MM.1S (cell line): ENCODE data around the gene SPTBN1.
A peak's percentile ranks its signal among the peaks of the same experiment; 100 is the strongest.

ENCODE experiments used
- DNase-seq: peaks from one replicate; pipeline ENCODE4 v3.0.0-alpha.2; 2015
- H2AFZ ChIP-seq: fragments of 300-600 bp; sonication (generic); 2 replicates; pipeline ENCODE4 v1.6.0; 2016; ENCODE audit warnings: antibody characterized with exemption, low read length
- H3F3A ChIP-seq: fragments of 300-600 bp; sonication (generic); 2 replicates; pipeline ENCODE4 v1.6.1; 2016; ENCODE audit warnings: mild to moderate bottlenecking, antibody characterized with exemption, low read length, moderate library complexity, mixed read lengths; ENCODE audit not compliant: insufficient read depth
- H3K27ac ChIP-seq: fragments of 300-600 bp; sonication (generic); 2 replicates; pipeline ENCODE4 v1.5.1; 2016; ENCODE audit warnings: mild to moderate bottlenecking, low read length
- H3K27me3 ChIP-seq: fragments of 300-600 bp; sonication (generic); replicated peaks from 2 replicates; pipeline ENCODE4 v1.6.0; 2016; ENCODE audit warnings: low read length; ENCODE audit not compliant: insufficient read depth
- H3K36me3 ChIP-seq: fragments of 300-600 bp; sonication (generic); replicated peaks from 2 replicates; pipeline ENCODE4 v1.6.1; 2016; ENCODE audit warnings: mild to moderate bottlenecking, low read length, mixed read lengths; ENCODE audit not compliant: insufficient read depth
- H3K4me1 ChIP-seq: fragments of 300-600 bp; sonication (generic); 2 replicates; pipeline ENCODE4 v1.6.1; 2016; ENCODE audit warnings: low read length, mixed read lengths
- H3K4me2 ChIP-seq: fragments of 300-600 bp; sonication (generic); 2 replicates; pipeline ENCODE4 v1.6.0; 2016; ENCODE audit warnings: low read depth, low read length
- H3K4me3 ChIP-seq: fragments of 300-600 bp; sonication (generic); 2 replicates; pipeline ENCODE4 v1.5.1; 2016; ENCODE audit warnings: low read length, mixed read lengths
- H3K79me2 ChIP-seq: fragments of 300-600 bp; sonication (generic); 2 replicates; pipeline ENCODE4 v1.6.1; 2016; ENCODE audit warnings: mixed run types, low read length, mixed read lengths
- H3K9ac ChIP-seq: fragments of 300-600 bp; sonication (generic); 2 replicates; pipeline ENCODE4 v1.6.1; 2016; ENCODE audit warnings: low read length, mixed read lengths
- H3K9me2 ChIP-seq: fragments of 300-600 bp; sonication (generic); replicated peaks from 2 replicates; pipeline ENCODE4 v1.6.1; 2016; ENCODE audit warnings: mild to moderate bottlenecking, low read length, mixed read lengths; ENCODE audit not compliant: insufficient read depth
- H3K9me3 ChIP-seq: fragments of 300-600 bp; sonication (generic); replicated peaks from 2 replicates; pipeline ENCODE4 v1.6.1; 2016; ENCODE audit warnings: mild to moderate bottlenecking, low read length, mixed read lengths; ENCODE audit not compliant: insufficient read depth
- H4K20me1 ChIP-seq: fragments of 300-600 bp; sonication (generic); 2 replicates; pipeline ENCODE4 v1.6.1; 2016; ENCODE audit warnings: mild to moderate bottlenecking, low read length, moderate library complexity, mixed read lengths; ENCODE audit not compliant: insufficient read depth
- EZH2 ChIP-seq: fragments of 300-600 bp; sonication (generic); optimal IDR thresholded peaks from 2 replicates; pipeline ENCODE3; 2017; ENCODE audit warnings: low read depth, mild to moderate bottlenecking, antibody characterized with exemption, low read length, mixed read lengths
- EZH2phosphoT487 ChIP-seq: fragments of 300-600 bp; sonication (generic); IDR thresholded peaks from 2 replicates; pipeline ENCODE4 v1.6.1; 2018; ENCODE audit warnings: antibody characterized with exemption, low read length
- TF ChIP-seq, protein P1 (sequence below): fragments of 300-600 bp; sonication (generic); IDR thresholded peaks from 2 replicates; pipeline ENCODE4 v1.5.1; 2016; ENCODE audit warnings: antibody characterized with exemption, low read length, mixed read lengths

The SPTBN1 gene

GRCh38 chr2:54529935-54530334 lies 73.8 kb downstream of the SPTBN1 start:
- H3F3A ChIP-seq, result peaks cover 33% of the 10 kb centered on the region
- peak; percentile 92 for DNase-seq
- peak overlapping the region; percentile 24; the same call in 1 of the 2 replicates for H3K9ac ChIP-seq
- H2AFZ ChIP-seq, result no peak overlapping the region
- H3K79me2 ChIP-seq, result peaks cover 19% of the 10 kb centered on the region
- H3K36me3 ChIP-seq, result no peaks in the 10 kb centered on the region
- TF ChIP-seq EZH2phosphoT487 (no peak), EZH2 (no peak)
- TF ChIP-seq, protein P1, sequence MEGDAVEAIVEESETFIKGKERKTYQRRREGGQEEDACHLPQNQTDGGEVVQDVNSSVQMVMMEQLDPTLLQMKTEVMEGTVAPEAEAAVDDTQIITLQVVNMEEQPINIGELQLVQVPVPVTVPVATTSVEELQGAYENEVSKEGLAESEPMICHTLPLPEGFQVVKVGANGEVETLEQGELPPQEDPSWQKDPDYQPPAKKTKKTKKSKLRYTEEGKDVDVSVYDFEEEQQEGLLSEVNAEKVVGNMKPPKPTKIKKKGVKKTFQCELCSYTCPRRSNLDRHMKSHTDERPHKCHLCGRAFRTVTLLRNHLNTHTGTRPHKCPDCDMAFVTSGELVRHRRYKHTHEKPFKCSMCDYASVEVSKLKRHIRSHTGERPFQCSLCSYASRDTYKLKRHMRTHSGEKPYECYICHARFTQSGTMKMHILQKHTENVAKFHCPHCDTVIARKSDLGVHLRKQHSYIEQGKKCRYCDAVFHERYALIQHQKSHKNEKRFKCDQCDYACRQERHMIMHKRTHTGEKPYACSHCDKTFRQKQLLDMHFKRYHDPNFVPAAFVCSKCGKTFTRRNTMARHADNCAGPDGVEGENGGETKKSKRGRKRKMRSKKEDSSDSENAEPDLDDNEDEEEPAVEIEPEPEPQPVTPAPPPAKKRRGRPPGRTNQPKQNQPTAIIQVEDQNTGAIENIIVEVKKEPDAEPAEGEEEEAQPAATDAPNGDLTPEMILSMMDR, result no peak
- no peaks in the 10 kb centered on the region for H4K20me1 ChIP-seq
- no peak overlapping the region for H3K4me3 ChIP-seq
- H3K9me3 ChIP-seq, result no peaks in the 10 kb centered on the region
- H3K27ac ChIP-seq, result peak overlapping the region; percentile 94
- H3K27me3 ChIP-seq, result no peaks in the 10 kb centered on the region
- H3K9me2 ChIP-seq, result no peaks in the 10 kb centered on the region
- peak overlapping the region; percentile 30; the same call in 1 of the 2 replicates for H3K4me2 ChIP-seq
- peaks cover 48% of the 10 kb centered on the region for H3K4me1 ChIP-seq

DNA sequence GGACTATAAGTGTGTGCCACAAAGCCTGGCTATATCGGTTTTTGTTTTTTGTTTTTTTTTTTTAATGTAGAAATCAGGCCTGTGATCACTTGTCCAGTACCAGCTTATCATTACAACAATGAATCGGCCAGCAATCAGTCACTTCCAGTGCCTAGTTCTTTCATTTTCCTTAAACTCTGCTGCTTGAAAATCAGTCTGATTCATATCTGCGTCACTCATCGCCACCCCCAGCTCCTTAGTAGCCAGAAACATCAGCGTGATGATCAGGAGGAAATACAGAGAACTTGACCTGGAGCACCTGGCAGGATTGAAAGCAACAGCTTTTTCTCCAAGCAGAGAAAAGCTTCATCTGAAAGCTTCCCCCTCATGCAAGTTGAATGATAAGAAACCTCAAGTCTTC lies 75.4 kb downstream of the SPTBN1 start:
- Histone ChIP-seq H3K4me2 (no peak overlapping the region), H3K79me2 (peaks cover 17% of the 10 kb centered on the region), H3K9ac (no peak overlapping the region), H3K36me3 (no peaks in the 10 kb centered on the region), H2AFZ (no peak overlapping the region), H3F3A (peaks cover 32% of the 10 kb centered on the region), H3K4me3 (no peak overlapping the region), H3K9me2 (no peaks in the 10 kb centered on the region), H3K27me3 (no peaks in the 10 kb centered on the region), H4K20me1 (no peaks in the 10 kb centered on the region), H3K4me1 (peaks cover 42% of the 10 kb centered on the region), H3K9me3 (no peaks in the 10 kb centered on the region), H3K27ac (no peak overlapping the region)
- no peak for DNase-seq
- no peak for TF ChIP-seq EZH2

DNA sequence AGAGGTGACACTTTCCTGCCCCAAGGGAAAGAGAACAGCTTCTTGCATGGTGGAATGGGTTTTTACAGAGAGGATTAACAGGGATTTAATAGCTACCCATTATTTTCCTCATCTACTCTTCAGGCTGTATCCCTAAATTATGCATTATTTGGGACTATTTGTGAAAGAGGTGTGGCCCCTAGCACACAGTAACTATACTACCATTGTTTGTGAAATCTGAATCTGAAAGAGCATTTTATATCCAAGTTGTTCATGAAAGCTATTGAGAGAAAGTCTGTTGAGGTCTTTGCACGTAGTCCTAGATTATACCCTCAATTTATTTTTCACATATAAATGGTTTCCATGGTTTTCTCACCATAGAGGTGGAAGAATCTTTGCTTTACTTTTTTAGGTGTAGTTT lies 78.1 kb downstream of the SPTBN1 start:
- H3K4me3 ChIP-seq, result no peak overlapping the region
- no peaks in the 10 kb centered on the region for H3K27me3 ChIP-seq
- no peak overlapping the region for H2AFZ ChIP-seq
- H3K9me2 ChIP-seq, result no peaks in the 10 kb centered on the region
- no peak overlapping the region for H3K27ac ChIP-seq
- H3K79me2 ChIP-seq, result peaks cover 7% of the 10 kb centered on the region; the same call in 1 of the 2 replicates
- peaks cover 19% of the 10 kb centered on the region for H3F3A ChIP-seq
- peaks cover 22% of the 10 kb centered on the region for H3K4me1 ChIP-seq
- no peaks in the 10 kb centered on the region for H3K36me3 ChIP-seq
- DNase-seq, result no peak
- H3K9ac ChIP-seq, result no peak overlapping the region
- H3K9me3 ChIP-seq, result no peaks in the 10 kb centered on the region
- TF ChIP-seq EZH2 (no peak), EZH2phosphoT487 (no peak)
- TF ChIP-seq, protein P1, result no peak
- H3K4me2 ChIP-seq, result no peak overlapping the region
- no peaks in the 10 kb centered on the region for H4K20me1 ChIP-seq

GRCh38 chr2:54534625-54535024 lies 78.5 kb downstream of the SPTBN1 start:
- Histone ChIP-seq H3K36me3 (no peaks in the 10 kb centered on the region), H3K9me3 (no peaks in the 10 kb centered on the region), H3F3A (peaks cover 15% of the 10 kb centered on the region), H3K27ac (no peak overlapping the region), H4K20me1 (no peaks in the 10 kb centered on the region), H3K79me2 (peaks cover 7% of the 10 kb centered on the region; the same call in 1 of the 2 replicates), H3K4me2 (no peak overlapping the region), H3K9me2 (no peaks in the 10 kb centered on the region), H3K27me3 (no peaks in the 10 kb centered on the region), H3K9ac (no peak overlapping the region), H2AFZ (no peak overlapping the region), H3K4me3 (no peak overlapping the region), H3K4me1 (peaks cover 18% of the 10 kb centered on the region)
- TF ChIP-seq EZH2phosphoT487 (no peak), EZH2 (no peak)
- TF ChIP-seq, protein P1, result no peak
- DNase-seq, result no peak
